HTERT RPE-1 (cell line): ENCODE results near the gene ORC6.

ENCODE experiments used
- in situ Hi-C: fragments of 300-500 bp; cut with MboI; formaldehyde crosslinking; loops from 4 replicates; pipeline ENCODE4 v1.14.3; 2020; ENCODE audit warnings: low sequenced_read_pairs

Gene ORC6

DNA sequence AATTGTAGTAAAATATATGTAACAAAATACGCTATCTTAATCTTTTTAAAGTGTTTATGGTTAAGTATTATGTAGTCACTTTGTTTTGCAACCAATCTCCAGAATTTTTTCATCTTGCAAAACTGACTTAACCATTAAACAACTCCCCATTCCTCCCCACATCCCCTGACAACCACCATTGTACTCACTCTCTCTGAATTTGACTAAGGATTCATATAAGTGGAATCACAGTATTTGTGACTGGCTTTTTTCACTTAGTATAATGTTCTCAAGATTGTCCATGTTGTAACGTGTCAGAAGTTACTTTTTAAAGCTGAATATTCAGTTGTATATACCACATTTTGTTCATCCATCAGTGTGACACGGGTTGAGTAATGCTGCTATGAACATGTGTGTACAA, 10.6 kb downstream of the ORC6 start:
- in situ Hi-C loops = no loop called here

DNA sequence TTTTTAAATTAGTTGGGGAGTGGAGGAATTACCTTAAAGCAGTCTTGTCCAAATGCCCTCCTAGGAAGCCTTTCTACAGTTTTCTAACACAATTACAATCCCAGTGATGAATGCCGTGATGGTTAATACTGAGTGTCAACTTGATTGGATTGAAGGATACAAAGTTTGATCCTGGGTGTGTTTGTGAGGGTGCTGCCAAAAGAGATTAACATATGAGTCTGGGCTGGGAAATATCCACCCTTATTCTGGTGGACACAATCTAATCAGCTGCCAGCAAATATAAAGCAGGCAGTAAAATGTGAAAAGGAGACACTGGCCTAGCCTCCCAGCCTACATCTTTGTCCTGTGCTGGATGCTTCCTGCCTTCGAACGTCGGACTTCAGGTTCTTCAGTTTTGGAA, 12.2 kb downstream of the ORC6 start:
- in situ Hi-C loops = no loop called here

DNA sequence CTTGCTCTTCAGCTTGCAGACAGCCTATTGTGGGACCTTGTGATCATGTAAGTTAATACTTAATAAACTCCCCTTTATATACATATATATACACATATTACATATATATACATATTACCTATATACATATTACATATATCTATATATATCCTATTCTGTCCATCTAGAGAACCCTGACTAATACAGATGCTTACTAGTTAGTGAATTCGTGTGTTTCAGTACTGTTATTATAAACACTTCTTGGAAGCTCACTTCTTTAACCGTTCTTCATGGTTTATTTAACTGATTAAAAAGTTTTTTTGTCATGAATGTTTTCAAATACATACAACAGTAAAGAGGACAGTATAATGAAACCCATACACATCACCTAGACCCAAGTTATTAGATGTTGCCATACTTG, 12.6 kb downstream of the ORC6 start:
- in situ Hi-C loops = no loop called here

DNA sequence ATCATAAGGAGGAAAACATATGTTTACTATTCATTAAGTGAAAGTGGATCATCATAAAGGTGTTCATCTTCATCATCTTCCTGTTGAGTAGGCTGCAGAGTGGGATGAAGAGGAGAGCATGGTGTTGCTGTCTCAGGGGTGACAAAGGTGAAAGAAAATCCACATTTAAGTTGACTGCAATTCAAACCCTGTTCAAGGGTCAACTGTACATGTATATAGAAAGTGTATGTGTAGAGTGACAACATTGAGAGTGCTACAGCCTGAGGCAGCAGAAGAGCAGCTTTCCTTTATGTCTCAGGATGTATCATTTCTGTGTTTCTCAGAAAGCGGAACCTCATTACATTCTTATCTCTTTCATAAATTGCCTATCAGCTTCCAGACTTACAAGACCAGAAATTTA, 17.2 kb downstream of the ORC6 start:
- in situ Hi-C loops = no loop called here

DNA sequence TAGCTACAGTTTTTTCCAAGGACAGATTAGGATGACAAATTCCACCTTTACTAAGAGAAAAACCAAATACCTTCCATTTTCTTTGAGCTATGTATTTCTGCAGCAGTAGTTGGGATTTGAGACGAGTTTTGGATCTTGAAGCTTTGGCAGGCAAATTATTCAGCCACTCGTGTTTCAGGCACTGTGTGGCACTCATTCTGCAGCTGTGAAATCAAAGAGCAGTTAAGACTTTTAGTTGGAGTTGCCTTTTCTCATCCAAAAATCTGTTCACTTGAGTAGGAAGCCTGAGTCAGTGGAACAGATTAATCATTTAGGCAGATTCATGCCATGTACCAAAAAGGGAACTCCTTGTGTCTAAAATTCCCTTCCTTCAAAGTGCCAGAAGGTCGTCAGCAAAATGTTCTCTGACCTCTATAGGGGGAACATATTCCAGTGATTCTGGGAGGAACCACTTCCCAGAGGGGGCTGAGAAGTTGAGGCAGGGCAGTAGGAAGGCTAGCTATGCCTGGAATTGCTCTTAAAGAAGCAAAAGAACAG, 20.1 kb downstream of the ORC6 start:
- in situ Hi-C loops = no loop called here

DNA sequence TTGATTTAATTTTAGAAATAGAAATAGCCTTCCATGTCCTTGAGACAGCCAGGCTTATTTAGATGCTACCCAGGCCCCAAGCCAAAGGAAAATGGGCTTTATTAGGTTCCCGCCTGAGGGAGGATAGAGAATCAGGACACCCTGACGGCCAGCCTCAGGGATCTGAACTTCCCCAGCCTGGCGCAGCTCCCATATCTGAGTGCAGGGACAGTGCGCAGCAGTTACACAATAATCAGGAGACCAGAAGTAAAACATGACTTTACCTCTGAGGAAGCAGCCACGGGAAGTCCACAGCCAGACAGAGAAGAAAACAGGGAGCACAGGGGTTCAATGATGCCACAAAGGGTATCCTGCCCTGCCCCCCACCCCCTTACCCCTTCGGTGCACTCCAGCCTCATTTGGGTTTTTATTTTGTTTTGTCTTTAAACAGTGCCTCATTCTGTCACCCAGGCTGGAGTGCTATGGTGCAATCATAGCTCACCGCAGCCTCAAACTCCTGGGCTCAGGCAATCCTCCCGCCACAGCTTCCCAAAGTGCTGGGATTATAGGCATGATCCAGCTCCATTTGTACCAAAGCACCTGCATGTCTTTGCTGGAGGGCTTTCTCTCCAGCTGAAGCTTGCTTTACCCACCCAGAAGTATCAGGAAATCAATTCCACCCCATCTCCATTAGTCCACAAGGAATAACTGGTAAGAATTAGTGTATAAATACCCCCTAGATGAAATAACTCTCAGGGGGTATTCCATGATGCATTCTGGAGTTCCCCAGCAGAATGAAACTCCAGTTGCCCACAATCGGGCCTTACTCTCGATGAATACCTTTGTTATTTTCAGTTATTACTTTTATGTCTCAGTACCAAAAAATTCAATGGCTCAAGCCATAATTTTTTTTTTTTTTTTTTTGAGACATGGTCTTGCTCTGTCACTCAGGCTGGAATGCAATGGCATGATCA, 21.9 kb downstream of the ORC6 start:
- in situ Hi-C loops = no loop called here

DNA sequence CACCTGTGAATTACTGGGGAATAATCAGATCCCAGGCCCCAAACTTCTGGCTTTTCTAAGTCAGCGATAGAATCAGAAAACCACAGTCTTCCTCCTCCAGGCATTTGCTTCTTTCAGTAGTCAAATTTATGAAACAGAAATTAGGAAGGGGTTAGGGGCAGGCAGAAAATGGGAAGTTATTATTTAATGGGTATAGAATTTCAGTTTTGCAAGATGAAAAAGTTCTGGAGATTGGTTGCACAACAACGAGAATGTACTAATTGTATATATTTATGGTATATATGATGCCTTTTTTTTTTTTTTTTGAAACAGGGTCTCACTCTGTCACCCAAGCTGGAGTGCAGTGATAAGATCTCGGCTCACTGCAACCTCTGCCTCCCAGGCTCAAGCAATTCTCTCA, 23.5 kb downstream of the ORC6 start:
- in situ Hi-C loops = no loop called here

DNA sequence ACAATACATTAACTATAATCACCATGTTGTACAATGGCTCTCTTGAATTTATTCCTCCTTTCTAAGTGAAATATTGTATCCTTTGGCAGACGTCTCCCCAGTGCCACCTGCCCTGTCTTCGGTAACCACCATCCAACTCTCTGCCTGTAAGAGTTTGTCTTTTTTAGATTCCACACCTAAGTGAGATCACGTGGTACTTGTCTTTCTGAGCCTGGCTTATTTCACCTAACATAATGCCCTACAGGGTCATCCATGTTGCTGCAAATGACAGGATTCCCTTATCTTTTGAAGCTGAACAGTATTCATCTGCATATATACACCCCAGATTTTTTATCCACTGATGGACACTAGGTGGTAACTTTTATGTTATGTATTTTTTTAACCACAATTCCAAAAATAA, 24.2 kb downstream of the ORC6 start:
- in situ Hi-C loops = no loop called here

DNA sequence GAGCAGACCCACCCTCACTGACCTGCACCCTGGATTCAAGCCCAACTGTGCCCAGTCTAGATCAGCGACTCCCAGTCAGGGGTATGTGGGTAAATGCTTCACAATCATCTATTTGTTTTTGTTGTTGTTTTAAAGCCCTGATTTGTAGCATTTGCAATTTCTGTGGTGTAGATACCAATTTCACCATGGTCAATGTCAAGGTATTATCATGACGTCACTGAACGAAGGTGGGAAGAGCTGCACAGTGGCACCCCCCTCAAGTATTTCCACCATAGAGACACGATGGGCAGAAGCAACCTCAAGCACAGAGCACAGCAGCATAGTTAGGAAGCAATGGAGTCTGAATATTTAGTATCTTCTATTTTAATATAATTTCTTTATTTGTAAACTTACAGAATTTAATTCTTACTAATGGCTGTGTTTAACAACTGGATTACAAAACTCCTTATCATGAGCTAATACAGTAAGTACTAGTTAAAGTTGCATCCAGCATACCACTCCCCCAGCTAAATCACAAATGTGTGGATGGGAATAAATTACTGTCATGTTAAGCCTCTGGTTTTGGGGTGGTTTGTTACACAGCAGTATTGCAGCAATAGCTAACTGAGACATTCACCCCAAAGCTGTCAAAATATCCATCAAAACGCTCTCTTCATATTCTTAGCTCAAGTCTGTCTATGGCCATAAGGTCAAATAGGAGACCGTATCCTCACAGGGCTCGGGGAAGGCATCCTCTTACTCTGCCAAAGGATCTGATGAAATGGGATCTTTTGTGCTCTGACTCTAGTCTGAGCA, 25.5 kb downstream of the ORC6 start:
- in situ Hi-C loops = no loop called here

DNA sequence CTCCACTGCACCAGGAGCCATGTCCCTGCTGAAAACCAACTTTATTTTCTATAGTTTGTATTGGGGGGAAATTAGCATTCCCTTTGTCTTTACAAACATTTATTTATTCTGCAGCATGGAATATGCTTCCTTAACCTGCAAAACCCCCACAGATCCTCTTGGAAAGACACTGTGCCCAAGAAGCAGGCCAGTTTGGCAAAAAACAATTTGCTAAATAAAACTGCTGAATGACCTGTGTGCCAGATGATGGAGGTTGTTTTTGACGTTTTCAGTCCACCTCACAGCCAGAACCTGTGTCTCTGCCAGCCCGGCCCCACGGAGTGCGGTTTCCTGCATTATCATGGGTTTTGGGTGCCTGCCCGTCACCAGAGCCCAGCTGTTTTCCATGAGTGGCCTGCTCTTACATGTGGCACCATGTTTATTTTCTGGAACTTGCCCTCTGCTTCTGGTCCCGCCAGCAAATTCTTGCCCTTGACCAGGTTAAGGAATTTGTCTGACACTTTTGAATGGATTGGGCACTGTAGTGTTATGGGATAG, 26.4 kb downstream of the ORC6 start:
- in situ Hi-C loops = no loop called here

DNA sequence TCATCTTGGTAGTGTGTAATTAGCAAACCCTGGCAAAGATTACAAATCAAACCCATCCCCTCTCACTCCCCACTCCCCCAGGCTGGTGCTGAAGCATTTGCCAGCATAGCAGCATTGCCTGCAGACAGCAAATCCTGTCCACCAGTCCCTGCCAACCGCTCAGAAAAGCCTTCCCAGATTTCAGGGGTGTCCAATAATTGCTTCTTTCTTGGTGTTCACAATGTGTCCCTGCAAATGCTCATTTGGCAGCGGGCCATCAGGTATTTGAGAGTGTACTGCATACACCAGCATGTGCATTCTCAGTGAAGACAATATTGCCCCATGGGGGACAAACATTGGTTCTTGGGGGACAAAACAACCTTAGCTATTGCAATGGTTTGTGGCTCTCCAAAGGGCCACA, 28.2 kb downstream of the ORC6 start:
- in situ Hi-C loops = no loop called here

DNA sequence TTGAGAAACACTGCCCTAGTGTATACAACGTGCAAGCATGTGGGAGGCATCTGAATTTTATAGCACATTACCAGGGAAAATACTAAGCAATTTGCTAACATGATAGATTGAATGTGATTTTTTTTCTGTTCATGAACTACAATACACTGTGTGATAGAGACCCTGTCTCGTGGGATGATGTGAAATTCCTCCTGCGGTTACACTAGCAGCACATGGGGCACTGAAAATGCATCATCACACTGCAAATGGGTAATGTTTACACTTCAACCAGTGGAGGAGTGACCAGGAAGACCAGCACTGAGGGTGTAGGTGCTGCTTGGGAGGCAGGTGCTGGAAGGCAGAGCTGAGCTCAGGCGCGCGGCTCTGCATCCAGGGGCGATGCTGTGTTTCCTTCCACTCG, 28.8 kb downstream of the ORC6 start:
- in situ Hi-C loops = no loop called here

DNA sequence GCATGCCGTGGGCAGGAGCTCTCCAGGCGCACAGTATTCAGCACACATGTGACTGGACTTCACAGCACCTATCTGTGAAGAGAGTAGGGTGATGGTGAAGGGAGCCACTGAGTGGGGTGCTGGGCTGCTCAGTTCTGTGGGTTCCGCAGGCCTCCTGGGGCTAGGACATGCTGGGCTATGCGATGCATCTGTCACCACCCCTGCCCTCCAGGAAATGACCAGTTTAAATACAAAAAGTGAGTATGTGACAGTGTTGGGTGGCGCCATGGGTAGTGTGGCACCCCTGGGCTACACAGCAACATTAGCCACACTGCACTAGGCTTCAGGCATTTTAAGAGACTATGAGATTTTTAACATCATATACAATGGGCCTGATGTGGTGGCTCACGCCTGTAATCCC, 30.1 kb downstream of the ORC6 start:
- in situ Hi-C loops = no loop called here

DNA sequence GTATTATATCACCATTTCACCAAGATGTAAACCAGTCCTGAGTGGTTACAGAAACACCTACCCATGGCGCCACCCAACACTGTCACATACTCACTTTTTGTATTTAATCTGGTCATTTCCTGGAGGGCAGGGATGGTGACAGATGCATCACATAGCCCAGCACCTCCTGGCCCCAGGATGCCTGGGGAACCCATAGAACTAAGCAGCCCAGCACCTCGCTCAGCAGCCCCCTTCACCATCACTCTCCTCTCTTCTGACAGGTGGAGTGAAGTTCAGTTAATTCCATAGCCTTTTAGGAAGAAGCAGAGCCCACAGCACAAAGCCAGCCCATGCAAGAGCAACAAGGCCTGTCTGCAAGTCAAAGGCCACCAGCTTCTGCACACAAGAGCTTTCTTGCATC, 31.2 kb downstream of the ORC6 start:
- in situ Hi-C loops = no loop called here

DNA sequence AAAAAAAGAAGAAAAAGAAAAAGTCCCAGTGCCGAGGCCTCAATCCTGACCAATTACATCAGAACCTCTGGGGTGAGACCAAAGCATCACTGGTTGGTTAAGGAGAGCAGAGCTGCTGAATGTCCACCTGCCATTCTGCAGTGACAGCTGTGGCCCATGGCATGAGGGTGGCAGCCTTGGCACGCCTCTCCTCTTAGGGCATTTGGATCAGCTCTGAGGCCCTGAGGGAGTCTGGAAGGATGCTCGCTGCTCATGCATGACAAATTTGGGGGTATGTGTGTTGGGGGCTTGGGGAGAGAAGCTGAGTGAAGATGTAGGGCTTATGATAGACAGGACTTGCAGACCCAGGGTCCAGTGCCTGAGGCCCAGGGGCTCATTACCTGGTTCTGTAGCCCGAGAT, 32.4 kb downstream of the ORC6 start:
- in situ Hi-C loops = no loop called here

DNA sequence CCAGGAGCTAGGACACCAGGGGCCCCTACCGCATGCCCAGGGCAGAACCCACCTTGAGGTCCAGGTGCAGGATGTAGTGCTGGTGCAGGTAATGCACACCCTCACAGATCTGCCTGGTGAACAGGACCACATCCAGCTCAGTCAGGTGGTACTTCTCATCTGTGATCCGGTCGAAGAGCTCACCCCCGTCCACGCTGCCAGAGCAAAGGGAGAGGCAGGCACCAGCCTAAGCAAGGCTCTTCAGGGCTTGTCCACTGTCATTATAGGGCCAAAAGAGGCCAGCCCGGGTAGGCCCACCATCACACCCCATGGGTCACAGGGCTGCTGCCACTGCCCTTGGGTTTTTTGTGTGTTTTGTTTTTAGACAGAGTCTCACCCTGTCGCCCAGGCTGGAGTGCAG, 37.7 kb downstream of the ORC6 start:
- in situ Hi-C loops = no loop called here

DNA sequence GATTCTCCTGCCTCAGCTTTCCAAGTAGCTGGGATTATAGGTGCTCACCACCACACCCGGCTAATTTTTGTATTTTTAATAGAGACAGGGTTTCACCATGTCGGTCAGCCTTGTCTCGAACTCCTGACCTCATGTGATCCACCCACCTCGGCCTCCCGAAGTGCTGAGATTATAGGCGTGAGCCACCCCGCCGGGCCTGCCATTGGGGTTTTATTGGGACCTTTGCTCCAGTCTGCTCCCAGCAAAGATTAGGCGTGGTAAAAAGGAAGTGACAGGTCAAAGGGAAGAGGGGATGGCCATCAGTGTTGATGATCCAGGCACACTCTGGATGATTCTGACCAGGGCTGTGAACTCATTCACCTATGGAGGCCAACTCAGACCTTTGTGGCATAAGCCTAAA, 38.2 kb downstream of the ORC6 start:
- in situ Hi-C loops = no loop called here

DNA sequence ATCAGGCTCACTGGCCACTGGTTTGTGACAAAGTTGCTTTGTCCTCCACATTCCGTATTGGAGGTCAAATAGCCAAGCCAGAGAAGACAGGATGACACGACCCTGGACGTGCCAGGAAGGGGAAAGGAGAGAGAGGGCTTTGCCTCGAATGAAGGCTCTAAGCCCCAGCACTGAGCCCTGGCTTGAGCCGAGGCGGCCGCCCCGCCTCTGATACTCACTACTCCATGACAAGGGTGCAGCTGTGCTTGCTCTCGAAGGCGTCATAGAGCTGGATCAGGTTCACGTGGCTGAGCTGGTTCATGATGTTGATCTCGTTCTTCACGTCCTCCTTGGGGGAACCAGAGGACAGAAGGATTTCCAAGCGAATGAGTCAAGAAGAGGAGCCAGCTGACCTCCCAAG, 39.3 kb downstream of the ORC6 start:
- in situ Hi-C loops = no loop called here

DNA sequence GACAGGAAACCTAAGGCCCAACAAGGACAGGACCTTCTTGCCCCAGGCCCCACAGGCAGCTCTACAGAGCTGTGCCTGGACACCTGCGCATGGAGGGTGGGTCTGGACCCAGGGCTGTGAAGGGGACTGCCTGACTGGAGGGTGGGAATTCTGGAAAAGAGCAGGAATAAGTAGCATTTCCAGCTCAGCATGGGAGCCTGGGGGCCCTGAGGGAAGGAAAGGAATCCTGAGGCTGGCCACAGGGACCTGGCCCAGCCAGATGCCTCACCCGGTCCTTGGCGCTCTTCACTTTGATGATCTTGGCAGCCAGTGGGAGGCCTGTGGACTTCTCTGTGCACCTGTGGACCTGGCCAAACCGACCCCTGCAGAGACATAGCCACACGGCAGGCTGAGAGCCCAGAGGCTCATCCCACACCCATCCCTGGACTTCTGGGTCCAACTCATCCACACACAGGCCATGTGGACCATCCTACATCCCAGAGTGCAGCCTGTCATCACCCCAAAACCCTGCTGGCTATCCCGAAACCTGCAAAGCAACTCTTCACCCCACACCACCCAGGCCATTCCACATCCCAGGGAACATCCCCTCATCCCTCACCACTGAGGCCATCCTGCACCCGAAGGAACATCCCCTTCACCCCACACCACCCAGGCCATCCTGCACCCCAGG, 40.0 kb downstream of the ORC6 start:
- in situ Hi-C loops = no loop called here

DNA sequence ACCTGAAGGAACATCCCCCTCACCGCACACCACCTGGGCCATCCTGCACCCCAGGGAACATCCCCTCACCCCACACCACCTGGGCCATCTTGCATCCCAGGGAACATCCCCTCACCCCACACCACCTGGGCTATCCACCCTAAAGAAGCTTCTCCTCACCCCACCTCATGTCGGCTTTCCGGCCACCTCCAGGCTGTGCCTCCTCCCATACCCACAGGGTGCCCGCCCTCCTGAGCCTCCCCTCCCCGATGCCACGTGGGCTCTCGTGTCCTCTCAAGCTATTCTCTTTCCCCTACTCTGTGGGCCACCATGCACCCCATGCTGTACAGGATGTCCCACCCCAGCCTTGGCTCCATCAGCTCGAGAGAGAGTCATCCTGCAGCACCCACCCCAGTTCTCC, 40.7 kb downstream of the ORC6 start:
- in situ Hi-C loops = no loop called here
